ENCODE measurements around the gene PRKCH.

PRKCH gene

DNA sequence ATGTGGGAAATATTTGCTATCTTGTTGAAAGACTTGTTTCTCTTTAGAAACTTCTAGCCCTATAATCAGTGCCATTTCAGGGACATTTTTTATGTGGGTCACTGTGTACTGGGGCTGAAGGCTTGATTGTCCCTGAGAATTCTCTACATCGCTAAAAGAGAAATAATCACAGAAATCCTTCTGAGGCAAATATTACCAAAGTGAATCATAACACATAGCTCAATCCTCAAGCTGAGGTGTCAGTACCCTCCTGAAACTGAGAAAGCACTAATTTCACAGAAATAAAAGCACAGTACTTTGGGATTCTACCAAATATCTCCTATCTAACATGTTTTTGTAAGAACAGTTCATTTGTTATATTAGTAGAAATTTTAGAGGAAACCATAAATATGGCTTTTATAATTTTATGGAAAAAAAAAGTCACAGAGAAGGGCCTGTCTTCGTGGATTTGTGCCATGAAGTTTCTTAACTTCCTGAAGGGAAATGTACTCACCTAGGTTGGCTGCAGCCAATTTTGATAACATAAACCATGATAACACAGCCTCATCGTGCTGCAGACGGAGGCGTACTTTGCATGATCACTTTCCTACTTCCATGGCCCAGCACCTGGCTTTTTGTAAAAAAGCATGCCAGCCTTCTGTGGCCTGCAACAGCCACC is 210.2 kb downstream of the PRKCH start:
- Histone ChIP-seq H3K9me3 (ENCODE audit: control insufficient read depth, insufficient read depth, low read depth, low read length) (no peaks in the 10 kb centered on the region), H3K27ac (ENCODE audit: extremely low read depth, low read depth, low read length) (no peak overlapping the region), H3K4me3 (ENCODE audit: low read depth, low read length) (no peak overlapping the region), H3K36me3 (ENCODE audit: control insufficient read depth in 2 of 2, insufficient read depth in 1 of 2, low read length in 2 of 2) (peaks cover 0 to 7% of the 10 kb centered on the region in 2 experiments; a peak in 1 of 3 replicates), H3K4me1 (ENCODE audit: control insufficient read depth, insufficient read depth, low read length) (no peaks in the 10 kb centered on the region)
- no peak for TF ChIP-seq KLF10 (tag by site-specific recombination; IDR thresholded peaks at IDR 0.05)
- no peak for TF ChIP-seq ZNF416 (tag by site-specific recombination; IDR thresholded peaks at IDR 0.05)
- TF ChIP-seq TRIM28 (IDR thresholded peaks at IDR 0.05; ENCODE audit: borderline replicate concordance, low read length): no peak
- TF ChIP-seq, protein P1, sequence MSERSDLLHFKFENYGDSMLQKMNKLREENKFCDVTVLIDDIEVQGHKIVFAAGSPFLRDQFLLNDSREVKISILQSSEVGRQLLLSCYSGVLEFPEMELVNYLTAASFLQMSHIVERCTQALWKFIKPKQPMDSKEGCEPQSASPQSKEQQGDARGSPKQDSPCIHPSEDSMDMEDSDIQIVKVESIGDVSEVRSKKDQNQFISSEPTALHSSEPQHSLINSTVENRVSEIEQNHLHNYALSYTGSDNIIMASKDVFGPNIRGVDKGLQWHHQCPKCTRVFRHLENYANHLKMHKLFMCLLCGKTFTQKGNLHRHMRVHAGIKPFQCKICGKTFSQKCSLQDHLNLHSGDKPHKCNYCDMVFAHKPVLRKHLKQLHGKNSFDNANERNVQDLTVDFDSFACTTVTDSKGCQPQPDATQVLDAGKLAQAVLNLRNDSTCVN (tag by site-specific recombination; optimal IDR thresholded peaks at IDR 0.05): no peak
- TF ChIP-seq ZNF843 (tag by site-specific recombination; IDR thresholded peaks at IDR 0.05): no peak
- TF ChIP-seq BCL11B (tag by site-specific recombination; IDR thresholded peaks at IDR 0.05; ENCODE audit: low read depth): no peak
- TF ChIP-seq ZNF366 (tag by site-specific recombination; conservative IDR thresholded peaks at IDR 0.05): no peak
- no peak for TF ChIP-seq ZNF37A (tag by site-specific recombination; IDR thresholded peaks at IDR 0.05)
- no peak for TF ChIP-seq ZNF792 (tag by site-specific recombination; IDR thresholded peaks at IDR 0.05)
- TF ChIP-seq ZNF223 (tag by site-specific recombination; IDR thresholded peaks at IDR 0.05): no peak
- TF ChIP-seq ZNF423 (tag by site-specific recombination; IDR thresholded peaks at IDR 0.05): no peak
- TF ChIP-seq, protein P2, sequence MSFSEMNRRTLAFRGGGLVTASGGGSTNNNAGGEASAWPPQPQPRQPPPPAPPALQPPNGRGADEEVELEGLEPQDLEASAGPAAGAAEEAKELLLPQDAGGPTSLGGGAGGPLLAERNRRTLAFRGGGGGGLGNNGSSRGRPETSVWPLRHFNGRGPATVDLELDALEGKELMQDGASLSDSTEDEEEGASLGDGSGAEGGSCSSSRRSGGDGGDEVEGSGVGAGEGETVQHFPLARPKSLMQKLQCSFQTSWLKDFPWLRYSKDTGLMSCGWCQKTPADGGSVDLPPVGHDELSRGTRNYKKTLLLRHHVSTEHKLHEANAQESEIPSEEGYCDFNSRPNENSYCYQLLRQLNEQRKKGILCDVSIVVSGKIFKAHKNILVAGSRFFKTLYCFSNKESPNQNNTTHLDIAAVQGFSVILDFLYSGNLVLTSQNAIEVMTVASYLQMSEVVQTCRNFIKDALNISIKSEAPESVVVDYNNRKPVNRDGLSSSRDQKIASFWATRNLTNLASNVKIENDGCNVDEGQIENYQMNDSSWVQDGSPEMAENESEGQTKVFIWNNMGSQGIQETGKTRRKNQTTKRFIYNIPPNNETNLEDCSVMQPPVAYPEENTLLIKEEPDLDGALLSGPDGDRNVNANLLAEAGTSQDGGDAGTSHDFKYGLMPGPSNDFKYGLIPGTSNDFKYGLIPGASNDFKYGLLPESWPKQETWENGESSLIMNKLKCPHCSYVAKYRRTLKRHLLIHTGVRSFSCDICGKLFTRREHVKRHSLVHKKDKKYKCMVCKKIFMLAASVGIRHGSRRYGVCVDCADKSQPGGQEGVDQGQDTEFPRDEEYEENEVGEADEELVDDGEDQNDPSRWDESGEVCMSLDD (tag by site-specific recombination; IDR thresholded peaks at IDR 0.05): no peak
- no peak for TF ChIP-seq ZNF426 (tag by site-specific recombination; IDR thresholded peaks at IDR 0.05)
- TF ChIP-seq HOXA7 (CRISPR knock-in tag; IDR thresholded peaks at IDR 0.05; ENCODE audit: borderline replicate concordance): no peak
- TF ChIP-seq ZNF660 (tag by site-specific recombination; IDR thresholded peaks at IDR 0.05): no peak
- no peak for TF ChIP-seq ZNF10 (tag by site-specific recombination; IDR thresholded peaks at IDR 0.05)
- POLR2A ChIA-PET: no interaction called here
- CTCF ChIA-PET: interaction anchor here (0.6 to 1.2 kb wide), 3 partner anchors 16 to 72 kb away, joined by 3 to 4 read pairs (median 3); no protein-coding TSS in a partner anchor

DNA sequence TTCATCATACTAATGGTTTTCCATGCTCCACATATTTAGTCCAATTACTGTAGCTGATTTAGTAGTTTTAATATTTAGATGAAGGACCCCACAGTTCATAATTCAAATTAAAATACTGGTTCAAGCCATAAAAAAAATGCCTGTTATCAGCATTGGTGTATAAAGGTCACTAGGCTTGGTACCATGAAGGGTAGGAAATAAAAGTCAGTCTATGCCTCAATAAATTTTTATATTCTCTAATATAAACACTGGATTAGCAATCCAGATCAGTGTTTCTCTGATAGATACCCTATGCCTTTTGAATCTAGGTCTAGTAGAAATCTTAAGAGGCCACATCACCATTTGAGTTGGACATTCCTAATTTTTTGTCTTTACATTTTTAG is 210.7 kb downstream of the PRKCH start:
- no peak overlapping the region for H3K27ac ChIP-seq (ENCODE audit: extremely low read depth, low read depth, low read length)
- CTCF ChIA-PET: interaction anchor here (0.6 to 1.2 kb wide), 3 partner anchors 16 to 72 kb away, joined by 3 to 4 read pairs (median 3); no protein-coding TSS in a partner anchor
- H3K9me3 ChIP-seq (ENCODE audit: control insufficient read depth, insufficient read depth, low read depth, low read length): no peaks in the 10 kb centered on the region
- H3K36me3 ChIP-seq (ENCODE audit: control insufficient read depth in 2 of 2, insufficient read depth in 1 of 2, low read length in 2 of 2): peaks cover 0 to 7% of the 10 kb centered on the region in 2 experiments; a peak in 1 of 3 replicates
- POLR2A ChIA-PET: no interaction called here
- no peak overlapping the region for H3K4me3 ChIP-seq (ENCODE audit: low read depth, low read length)
- H3K4me1 ChIP-seq (ENCODE audit: control insufficient read depth, insufficient read depth, low read length): peaks cover under 1% of the 10 kb centered on the region; the same call in 1 of the 2 replicates
- TF ChIP-seq ZNF214 (tag by site-specific recombination; IDR thresholded peaks at IDR 0.05; ENCODE audit: borderline replicate concordance) (no peak), FEZF1 (tag by site-specific recombination; IDR thresholded peaks at IDR 0.05) (no peak), ZNF544 (tag by site-specific recombination; IDR thresholded peaks at IDR 0.05) (no peak), ZNF514 (tag by site-specific recombination; IDR thresholded peaks at IDR 0.05) (no peak), ZFP41 (tag by site-specific recombination; IDR thresholded peaks at IDR 0.05; ENCODE audit: borderline replicate concordance) (no peak)
- TF ChIP-seq, protein P3, sequence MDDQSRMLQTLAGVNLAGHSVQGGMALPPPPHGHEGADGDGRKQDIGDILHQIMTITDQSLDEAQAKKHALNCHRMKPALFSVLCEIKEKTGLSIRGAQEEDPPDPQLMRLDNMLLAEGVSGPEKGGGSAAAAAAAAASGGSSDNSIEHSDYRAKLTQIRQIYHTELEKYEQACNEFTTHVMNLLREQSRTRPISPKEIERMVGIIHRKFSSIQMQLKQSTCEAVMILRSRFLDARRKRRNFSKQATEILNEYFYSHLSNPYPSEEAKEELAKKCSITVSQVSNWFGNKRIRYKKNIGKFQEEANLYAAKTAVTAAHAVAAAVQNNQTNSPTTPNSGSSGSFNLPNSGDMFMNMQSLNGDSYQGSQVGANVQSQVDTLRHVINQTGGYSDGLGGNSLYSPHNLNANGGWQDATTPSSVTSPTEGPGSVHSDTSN (CRISPR knock-in tag; IDR thresholded peaks at IDR 0.05): no peak
